Measurements from ENCODE around the gene ATP5F1E.
"Not testable (repeated sequence)": the region's sequence is repeated elsewhere in the genome, so short reads cannot be mapped to it uniquely, and the experiment has no call there.

The ATP5F1E gene

GRCh38 chr20:59019217-59019616 lies 12.9 kb downstream of the ATP5F1E start, which contains the start of gene TUBB1:
Gene TUBB1 (plus strand): TSS chr20:59019429. CDS start chr20:59019523, 94 bp downstream.
- no peak for DNase-seq (ENCODE audit: low spot score)

DNA sequence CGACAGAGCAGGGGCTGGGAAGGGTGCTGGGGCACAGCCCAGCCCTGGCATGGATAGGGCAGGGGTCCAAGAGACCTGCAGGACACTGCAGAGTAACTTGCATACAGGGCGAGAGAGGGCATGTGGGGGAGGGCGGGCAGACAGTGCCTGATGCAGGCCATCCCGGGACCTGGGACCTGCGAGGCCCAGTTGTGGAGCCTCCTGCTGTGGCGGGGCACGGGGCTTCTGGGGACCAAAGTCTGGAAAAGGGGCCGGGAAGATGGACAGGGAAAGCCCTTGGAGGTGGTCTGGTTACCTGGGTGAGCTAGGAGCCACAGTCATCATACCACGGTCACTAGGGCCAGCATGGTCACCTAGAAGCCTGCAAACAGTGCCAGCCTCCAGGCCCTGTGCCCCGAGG lies 13.3 kb downstream of the ATP5F1E start:
- DNase-seq (ENCODE audit: low spot score): no peak

GRCh38 chr20:59017493-59018231 lies 14.5 kb downstream of the ATP5F1E start:
- no peak for DNase-seq (ENCODE audit: low spot score)

GRCh38 chr20:59016795-59017492 lies 15.2 kb downstream of the ATP5F1E start:
- DNase-seq (ENCODE audit: low spot score): no peak

DNA sequence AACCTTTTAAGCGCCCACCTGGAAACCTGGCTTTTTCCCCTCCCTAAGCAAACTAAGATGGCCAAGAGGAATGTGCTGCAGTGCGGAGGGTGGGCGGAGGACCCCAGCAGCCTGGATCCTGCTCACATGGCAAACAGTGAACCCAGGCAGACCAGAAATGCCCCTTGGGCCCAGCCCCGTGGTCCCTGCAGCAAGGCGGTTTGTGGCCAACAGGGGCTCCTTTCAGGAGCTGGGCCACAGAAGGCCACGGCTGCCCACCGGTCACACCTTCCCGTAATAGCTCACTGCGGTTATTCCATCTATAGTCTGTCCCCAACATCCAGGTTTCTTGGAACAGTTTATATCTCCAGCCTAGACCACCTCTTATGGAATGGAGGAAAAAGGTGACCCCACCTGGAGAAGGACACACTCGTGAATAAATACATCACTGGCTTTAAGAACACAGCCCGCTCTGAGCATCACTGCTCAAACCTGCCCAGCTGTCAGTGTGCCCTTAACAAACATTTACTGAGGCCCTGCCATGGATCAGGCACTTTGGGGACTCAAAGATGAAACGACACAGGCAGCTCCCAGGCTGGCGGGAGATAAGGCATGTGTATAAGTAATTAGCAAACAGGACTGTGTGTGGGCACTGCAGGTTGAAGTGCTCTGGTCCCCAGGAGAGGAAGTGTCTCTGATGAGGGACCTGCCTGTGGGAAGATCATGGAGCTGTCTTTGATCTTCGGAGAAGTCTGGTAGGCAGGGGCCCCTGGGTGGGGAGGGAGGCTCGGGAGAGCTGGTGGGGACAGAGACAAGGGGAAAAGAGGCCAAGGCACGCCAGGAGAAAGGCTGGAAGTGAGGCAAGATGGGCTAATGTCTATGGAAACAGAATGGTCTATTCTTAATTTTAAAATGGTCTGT lies 16.1 kb downstream of the ATP5F1E start:
- DNase-seq (ENCODE audit: low spot score): no peak

GRCh38 chr20:59015411-59015810 lies 16.7 kb downstream of the ATP5F1E start:
- no peak for DNase-seq (ENCODE audit: low spot score)

GRCh38 chr20:59014680-59015389 lies 17.3 kb downstream of the ATP5F1E start:
- DNase-seq (ENCODE audit: low spot score): no peak

DNA sequence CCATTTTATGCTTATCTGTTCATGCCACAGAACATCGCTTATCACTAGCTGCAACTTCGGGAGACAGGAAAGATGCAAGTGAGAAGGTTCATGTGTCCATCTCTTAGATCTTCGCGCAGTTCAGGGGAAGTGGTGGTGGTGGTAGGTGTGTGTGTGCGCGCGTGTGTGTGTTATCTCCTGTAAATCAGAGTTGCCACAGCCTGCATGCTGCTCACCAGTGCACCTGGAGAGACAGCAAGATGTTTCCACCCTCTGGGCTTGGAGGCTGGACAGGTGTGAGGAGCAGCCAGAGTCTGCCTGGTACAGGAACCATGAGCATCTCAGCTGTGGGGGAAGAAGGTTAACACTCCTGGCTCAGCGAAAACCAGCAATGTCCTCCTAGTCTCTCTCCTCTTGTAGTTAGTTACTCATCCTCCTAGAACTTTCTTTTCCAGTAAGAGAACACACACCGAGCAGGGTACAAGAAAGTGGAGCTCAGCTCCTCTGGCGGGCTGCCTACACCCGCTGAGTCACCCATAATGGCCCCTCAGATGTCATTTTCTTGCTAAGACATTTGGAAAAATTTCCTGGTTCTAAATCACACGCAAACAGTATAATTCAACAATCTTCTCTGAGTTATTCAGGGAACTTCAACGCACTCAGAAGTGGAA lies 18.1 kb downstream of the ATP5F1E start:
- no peak for DNase-seq (ENCODE audit: low spot score)

DNA sequence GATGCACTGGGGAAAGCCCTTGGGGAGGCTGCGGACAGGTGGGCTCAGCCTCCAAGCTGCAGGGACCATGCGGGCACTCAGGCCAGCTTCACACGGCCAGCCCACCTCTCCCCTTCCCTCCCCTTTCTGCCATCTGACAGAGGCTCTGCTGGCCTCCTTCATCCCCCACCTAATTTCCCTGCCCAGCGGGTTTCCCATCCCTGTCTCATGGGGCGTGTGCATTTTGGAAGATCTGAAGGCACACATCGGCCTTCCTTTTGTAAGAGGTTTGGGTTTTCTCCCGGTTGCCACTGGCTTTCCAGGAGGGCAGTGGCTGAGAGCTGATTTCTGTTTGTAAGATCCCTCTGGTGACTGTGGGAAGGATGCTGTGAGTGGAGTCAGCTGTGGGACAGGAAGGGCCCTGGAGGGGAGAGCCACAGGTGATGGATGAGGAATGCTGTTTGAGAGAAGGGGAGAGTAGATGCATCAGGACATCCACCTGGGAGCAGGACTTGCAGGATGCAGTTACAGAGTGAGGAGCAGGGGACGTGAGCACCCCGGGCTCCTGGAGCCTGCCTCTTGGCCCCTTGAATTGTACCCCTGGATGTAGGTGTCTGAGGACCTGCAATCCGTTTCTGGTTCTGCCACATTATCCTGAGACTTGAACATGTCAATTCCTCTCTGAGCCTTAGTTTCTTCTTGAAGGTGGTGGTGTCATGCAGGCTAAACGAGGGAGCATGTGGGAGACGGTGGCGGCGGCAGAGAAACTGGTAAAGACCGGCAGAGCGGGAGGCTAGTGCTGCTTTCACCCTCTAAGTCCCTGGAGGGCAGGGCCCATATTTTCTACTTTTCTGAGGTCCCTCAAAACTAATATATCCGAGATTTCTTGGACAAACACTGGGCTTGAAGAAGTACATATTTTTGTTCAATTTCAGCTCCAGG lies 18.8 kb downstream of the ATP5F1E start:
- no peak for DNase-seq (ENCODE audit: low spot score)

- DNase-seq (ENCODE audit: low spot score): not testable (repeated sequence)
Measured at GRCh38 chr20:59011874-59012157, 20.3 kb downstream of the ATP5F1E start.

- no peak for DNase-seq (ENCODE audit: low spot score)
Measured at GRCh38 chr20:59010995-59011873, 20.9 kb downstream of the ATP5F1E start.

- no peak for DNase-seq (ENCODE audit: low spot score)
Measured at GRCh38 chr20:59010321-59010994, 21.7 kb downstream of the ATP5F1E start.

DNA sequence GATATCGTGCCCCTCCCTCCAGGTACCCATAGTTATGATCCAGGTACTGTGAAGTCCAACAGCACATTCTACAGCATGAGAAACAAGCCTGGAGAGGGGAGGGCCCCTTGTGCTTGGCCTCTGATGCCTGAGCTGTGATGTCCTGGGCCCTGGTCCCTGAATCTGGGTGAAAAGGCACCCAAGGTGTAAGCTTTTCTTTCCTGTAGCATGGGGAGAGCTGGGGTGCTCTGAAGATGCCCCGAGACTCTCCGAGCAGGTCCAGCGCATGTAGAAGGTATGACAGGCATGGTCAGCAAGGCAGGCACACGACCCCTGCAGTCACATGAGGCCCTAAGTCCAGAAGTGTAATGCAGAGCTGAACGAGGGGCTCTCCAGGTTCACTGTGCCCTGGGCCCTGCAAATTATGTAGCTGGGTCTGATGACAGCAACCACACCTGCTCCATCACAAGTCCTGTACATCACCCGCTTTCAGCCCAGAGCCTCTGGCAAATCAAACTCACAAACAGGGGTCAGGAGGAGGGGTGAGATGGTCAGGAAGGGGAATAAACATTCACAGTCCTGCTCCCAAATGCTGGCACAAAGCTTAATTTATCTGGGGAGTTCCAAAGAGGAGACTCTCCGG lies 23.3 kb downstream of the ATP5F1E start:
- DNase-seq (ENCODE audit: low spot score): no peak

DNA sequence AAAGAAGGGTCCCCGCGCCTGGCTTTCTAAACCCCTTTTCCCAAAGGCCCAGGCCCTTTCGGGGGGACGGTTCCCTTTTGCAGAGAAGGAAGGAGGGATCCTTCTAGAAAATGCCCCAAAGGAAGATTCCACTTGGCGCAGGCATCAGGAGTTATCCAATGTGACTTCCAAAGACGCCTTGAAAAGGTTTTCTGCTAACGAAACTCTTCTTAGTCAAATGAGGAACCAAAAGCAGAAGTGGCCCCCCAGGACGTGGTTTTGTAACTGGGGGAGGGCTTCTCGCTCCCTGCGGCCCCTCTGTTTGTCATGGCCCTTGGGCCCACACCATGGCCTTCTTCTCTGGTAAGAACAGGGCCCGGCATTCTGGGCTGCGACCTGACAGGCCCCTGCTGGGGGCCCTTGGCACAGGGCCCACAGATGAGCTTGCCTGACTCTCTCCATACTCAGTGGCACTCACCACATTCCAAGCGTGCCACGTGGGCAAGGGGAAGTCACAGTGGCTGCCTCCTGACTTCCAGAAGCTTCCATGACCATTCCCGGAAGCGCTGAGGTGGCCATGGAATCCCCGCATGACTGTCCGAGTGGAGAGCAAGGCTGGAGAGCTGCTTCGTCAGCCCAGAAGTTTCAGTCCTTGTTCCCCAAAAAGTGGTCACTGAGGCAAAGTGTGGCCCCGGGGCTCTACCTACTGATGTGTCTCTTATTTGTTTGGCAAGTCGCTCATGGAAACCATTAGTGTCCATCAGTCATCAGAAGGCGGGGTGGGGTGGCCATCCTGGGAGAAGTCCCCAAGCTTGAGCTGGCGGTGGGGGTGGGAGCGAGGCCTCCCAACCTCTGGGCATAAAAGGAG lies 24.2 kb downstream of the ATP5F1E start:
- no peak for DNase-seq (ENCODE audit: low spot score)

DNA sequence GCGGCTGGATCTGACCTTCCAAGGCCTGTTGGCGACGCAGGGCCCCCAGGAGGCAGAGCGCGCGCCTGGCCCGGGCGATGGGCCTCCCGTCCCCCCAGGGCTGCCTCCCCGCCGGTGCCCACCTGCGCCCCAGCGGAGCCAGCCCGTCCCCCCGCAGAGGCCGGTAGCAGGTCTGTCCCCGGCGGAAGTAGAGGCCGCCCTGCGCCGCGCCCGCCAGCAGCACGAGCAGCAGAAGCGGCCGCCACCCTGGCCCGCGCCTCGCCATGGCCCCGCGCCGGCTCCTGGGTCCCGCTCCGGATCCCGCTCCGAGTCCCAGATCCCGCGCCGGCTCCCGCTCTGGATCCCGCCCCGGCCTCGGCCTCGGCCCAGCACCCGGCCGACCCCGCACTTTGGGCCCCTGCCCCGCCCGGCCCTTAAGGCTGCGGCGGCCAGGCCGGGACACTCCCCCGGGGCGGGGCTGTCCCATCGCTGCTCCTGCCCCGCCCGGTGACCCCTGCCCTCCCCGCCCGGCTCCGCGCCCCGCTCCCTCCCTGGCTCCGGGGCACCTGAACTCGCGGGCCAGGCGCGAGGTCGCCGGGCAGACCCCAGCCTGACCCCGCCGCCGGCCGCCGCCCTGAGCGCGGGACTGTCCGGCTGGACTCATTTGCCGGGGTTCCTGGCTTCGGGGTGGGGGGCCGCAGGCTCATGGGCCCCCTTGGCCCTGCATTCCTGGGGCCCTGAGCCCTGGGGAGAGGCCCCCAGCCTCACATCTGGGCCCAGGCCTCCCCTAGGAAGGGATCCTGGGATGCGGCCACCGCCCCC lies 25.1 kb downstream of the ATP5F1E start, which contains the start of gene CTSZ:
CTSZ (minus strand) TSS at position 391 of the 801 bp plus-strand sequence; CDS start at position 265, 126 bp downstream.
- peak; percentile 60 for DNase-seq (ENCODE audit: low spot score)

- peak; percentile 24 for DNase-seq (ENCODE audit: low spot score)
Measured at GRCh38 chr20:59006167-59006863, 25.8 kb downstream of the ATP5F1E start.
